Small intestine (tissue), 7 donors: ENCODE measurements around the gene MGAT4C. TPM values are rescaled to one million over a fixed set of nuclear protein-coding genes. Genes with fewer than 3 reads are reported as not detected.

ENCODE experiments used
- DNase-seq, 2 donors: peaks; one replicate each; pipeline versions ENCODE4 v3.0.0 to v3.0.0-alpha.2; 2013
- FAIRE-seq: peaks from 2 replicates; lab custom pipeline; 2012; peaks lifted over from hg19 to GRCh38; lab: Jason Lieb, UNC
- H3K27ac ChIP-seq, 3 donors: one replicate each; pipeline ENCODE4 v1.5.1; 2013; ENCODE audit warnings: low read length in 2 of 3, mild to moderate bottlenecking in 2 of 3, control low read depth in 1 of 3, inconsistent platforms in 1 of 3, low read depth in 1 of 3, moderate library complexity in 1 of 3
- H3K27me3 ChIP-seq, 3 donors: one replicate each; pipeline ENCODE4 v1.6.1; 2013; ENCODE audit warnings: low read length in 3 of 3, inconsistent platforms in 1 of 3; ENCODE audit not compliant: control insufficient read depth in 3 of 3, insufficient read depth in 3 of 3
- H3K36me3 ChIP-seq, 3 donors: one replicate each; pipeline ENCODE4 v1.6.1; 2013; ENCODE audit warnings: low read length in 3 of 3, inconsistent platforms in 1 of 3, low read depth in 1 of 3, mild to moderate bottlenecking in 1 of 3, moderate library complexity in 1 of 3; ENCODE audit not compliant: control insufficient read depth in 3 of 3, insufficient read depth in 2 of 3
- H3K4me1 ChIP-seq, 3 donors: one replicate each; pipeline ENCODE4 v1.6.1; 2013; ENCODE audit warnings: low read length in 2 of 3, inconsistent platforms in 1 of 3, low read depth in 1 of 3, mild to moderate bottlenecking in 1 of 3, moderate library complexity in 1 of 3; ENCODE audit not compliant: control insufficient read depth in 3 of 3, insufficient read depth in 2 of 3
- H3K4me3 ChIP-seq, 3 donors: one replicate each; pipeline ENCODE4 v1.5.1; 2013; ENCODE audit warnings: low read length in 3 of 3, control low read depth in 1 of 3, inconsistent platforms in 1 of 3, low read depth in 1 of 3, mild to moderate bottlenecking in 1 of 3, moderate library complexity in 1 of 3
- H3K9me3 ChIP-seq, 2 donors: one replicate each; pipeline ENCODE4 v1.6.1; 2013; ENCODE audit warnings: low read depth in 1 of 2, low read length in 1 of 2; ENCODE audit not compliant: control insufficient read depth in 2 of 2, insufficient read depth in 1 of 2
- WGBS, 3 donors: extraction: QIAGEN DNeasy Blood & Tissue Kit; methylation state at CpG; one replicate each; pipeline ENCODE4 v1.1.7; 2013; 5-methylcytosine and 5-hydroxymethylcytosine counted together
- polyA plus RNA-seq, 4 donors: library from polyadenylated mRNA; stranded (reverse) in 3 of 4; unstranded in 1 of 4; fragments of 200-250 nt in 3 of 4; fragments of 120-200 nt in 1 of 4; gene quantifications; one replicate each; pipeline versions ENCODE4 v1.2.1 to v1.2.3, GENCODE V29; 2013
- donor health status: healthy with polysubstance abuse.
- donor health status: control.
- donor health status: control.
- donor health status: Bipolar disorder and iron deficiency.
- donor health status: healthy.

MGAT4C gene
- polyA plus RNA-seq, 4 donors = under 0.01 to 0.49 (median 0.12) TPM; not detected in 1

- H3K27ac ChIP-seq = no peak overlapping the region
- H3K4me3 ChIP-seq = no peak overlapping the region
- H3K27me3 ChIP-seq = no peaks in the 10 kb centered on the region
- no peaks in the 10 kb centered on the region for H3K4me1 ChIP-seq
- no peaks in the 10 kb centered on the region for H3K9me3 ChIP-seq
- WGBS, 3 donors = 70 to 83% (median 77%) methylated on average over 2 of the region's 2 CpGs
- no peaks in the 10 kb centered on the region for H3K36me3 ChIP-seq
- no peak for DNase-seq
- no peak for FAIRE-seq
These were observed 43.2 kb downstream of the MGAT4C start for GRCh38 chr12:86213012-86213411.

GRCh38 chr12:86198696-86199444, 57.3 kb downstream of the MGAT4C start:
- H3K36me3 ChIP-seq = no peaks in the 10 kb centered on the region
- no peak overlapping the region for H3K27ac ChIP-seq
- no peak overlapping the region for H3K4me3 ChIP-seq
- WGBS, 3 donors = 58 to 68% (median 62%) methylated on average over 4 of the region's 4 CpGs
- no peaks in the 10 kb centered on the region for H3K27me3 ChIP-seq
- FAIRE-seq (no peak), DNase-seq (no peak)
- no peaks in the 10 kb centered on the region for H3K9me3 ChIP-seq
- no peaks in the 10 kb centered on the region for H3K4me1 ChIP-seq

- FAIRE-seq (no peak), DNase-seq (no peak)
- H3K9me3 ChIP-seq = no peaks in the 10 kb centered on the region
- no peak overlapping the region for H3K4me3 ChIP-seq
- no peak overlapping the region for H3K27ac ChIP-seq
- no peaks in the 10 kb centered on the region for H3K36me3 ChIP-seq
- H3K27me3 ChIP-seq = no peaks in the 10 kb centered on the region
- 44 to 80% (median 69%) methylated on average over 1 of the region's 1 CpG for WGBS, 3 donors
- no peaks in the 10 kb centered on the region for H3K4me1 ChIP-seq
These were observed 59.7 kb downstream of the MGAT4C start for GRCh38 chr12:86196465-86196864.

GRCh38 chr12:86194721-86195120, 61.5 kb downstream of the MGAT4C start:
- H3K27ac ChIP-seq = no peak overlapping the region
- no peaks in the 10 kb centered on the region for H3K36me3 ChIP-seq
- FAIRE-seq (no peak), DNase-seq (no peak)
- WGBS, 3 donors = 55 to 86% (median 65%) methylated on average over 2 of the region's 2 CpGs
- no peak overlapping the region for H3K4me3 ChIP-seq
- H3K4me1 ChIP-seq = no peaks in the 10 kb centered on the region
- H3K27me3 ChIP-seq = no peaks in the 10 kb centered on the region
- H3K9me3 ChIP-seq = no peaks in the 10 kb centered on the region

GRCh38 chr12:86193931-86194330, 62.3 kb downstream of the MGAT4C start:
- FAIRE-seq (no peak), DNase-seq (no peak)
- WGBS, 3 donors = 57 to 58% (median 58%) methylated on average over 1 of the region's 1 CpG
- no peaks in the 10 kb centered on the region for H3K27me3 ChIP-seq
- no peaks in the 10 kb centered on the region for H3K4me1 ChIP-seq
- no peaks in the 10 kb centered on the region for H3K9me3 ChIP-seq
- H3K36me3 ChIP-seq = no peaks in the 10 kb centered on the region
- no peak overlapping the region for H3K4me3 ChIP-seq
- H3K27ac ChIP-seq = no peak overlapping the region

- H3K27me3 ChIP-seq = no peaks in the 10 kb centered on the region
- DNase-seq (no peak), FAIRE-seq (no peak)
- H3K4me1 ChIP-seq = no peaks in the 10 kb centered on the region
- no peaks in the 10 kb centered on the region for H3K36me3 ChIP-seq
- H3K4me3 ChIP-seq = no peak overlapping the region
- H3K9me3 ChIP-seq = no peaks in the 10 kb centered on the region
- 84 to 98% (median 86%) methylated on average over 1 of the region's 1 CpG for WGBS, 3 donors
- H3K27ac ChIP-seq = no peak overlapping the region
These were observed 68.0 kb downstream of the MGAT4C start for GRCh38 chr12:86188226-86188625.

GRCh38 chr12:86186449-86186848, 69.7 kb downstream of the MGAT4C start:
- H3K4me3 ChIP-seq = no peak overlapping the region
- no peaks in the 10 kb centered on the region for H3K36me3 ChIP-seq
- H3K9me3 ChIP-seq = no peaks in the 10 kb centered on the region
- no peaks in the 10 kb centered on the region for H3K27me3 ChIP-seq
- DNase-seq = no peak
- no peak overlapping the region for H3K27ac ChIP-seq
- FAIRE-seq = no peak
- 48 to 69% (median 51%) methylated on average over 2 of the region's 2 CpGs for WGBS, 3 donors
- no peaks in the 10 kb centered on the region for H3K4me1 ChIP-seq

GRCh38 chr12:86179855-86180254, 76.3 kb downstream of the MGAT4C start:
- FAIRE-seq (no peak), DNase-seq (no peak)
- Histone ChIP-seq H3K36me3 (no peaks in the 10 kb centered on the region), H3K4me3 (no peak overlapping the region), H3K4me1 (no peaks in the 10 kb centered on the region), H3K27me3 (no peaks in the 10 kb centered on the region), H3K9me3 (no peaks in the 10 kb centered on the region), H3K27ac (no peak overlapping the region)
- 75 to 96% (median 80%) methylated on average over 1 of the region's 1 CpG for WGBS, 3 donors

GRCh38 chr12:86174188-86174587, 82.0 kb downstream of the MGAT4C start:
- no peaks in the 10 kb centered on the region for H3K4me1 ChIP-seq
- no peaks in the 10 kb centered on the region for H3K36me3 ChIP-seq
- H3K4me3 ChIP-seq = no peak overlapping the region
- no peak overlapping the region for H3K27ac ChIP-seq
- 86 to 95% (median 90%) methylated on average over 2 of the region's 2 CpGs for WGBS, 3 donors
- H3K27me3 ChIP-seq = no peaks in the 10 kb centered on the region
- no peak for DNase-seq
- no peak for FAIRE-seq
- H3K9me3 ChIP-seq = no peaks in the 10 kb centered on the region
